Glomerular endothelial cell (primary cell): Measurements from ENCODE around the gene PSMC6. TPM values are rescaled to one million over a fixed set of nuclear protein-coding genes. Genes with fewer than 3 reads are reported as not detected.

Experiments used
- total RNA-seq: library from RNA; depleted of rRNA; stranded (reverse); fragments of >200 nt; gene quantifications from 2 replicates; pipeline ENCODE4 v1.2.3, GENCODE V29; 2015

PSMC6 gene
- total RNA-seq, 1 donor from 2014 or later = 107 TPM

Other genes starting within 250 kb of the PSMC6 start
- 2.4 and 4.7 TPM in 2 replicates for gene TXNDC16, start 154.7 kb upstream of the PSMC6 start, total RNA-seq
- 0.63 and 2.1 TPM in 2 replicates for gene GPR137C, start 154.4 kb upstream of the PSMC6 start, total RNA-seq
- gene ERO1A, start 11.6 kb upstream of the PSMC6 start, total RNA-seq = 76.0 and 83.0 TPM in 2 replicates
- 21.7 and 22.3 TPM in 2 replicates for gene STYX, start 23.0 kb downstream of the PSMC6 start, total RNA-seq
- gene GNPNAT1, start 84.4 kb downstream of the PSMC6 start, total RNA-seq = 22.4 and 45.7 TPM in 2 replicates
- 84.5 and 101 TPM in 2 replicates for gene FERMT2, start 243.8 kb downstream of the PSMC6 start, total RNA-seq